Pancreas (tissue), 10 donors: ENCODE data around the gene ASIP. TPM values are rescaled to one million over a fixed set of nuclear protein-coding genes. Genes with fewer than 3 reads are reported as not detected.
A peak's percentile ranks its signal among the peaks of the same experiment; 100 is the strongest.
"Not testable (repeated sequence)": the region's sequence is repeated elsewhere in the genome, so short reads cannot be mapped to it uniquely, and the experiment has no call there.

ENCODE experiments used
- ATAC-seq, 4 donors: fragments of 200-7000 bp; cut with Tn5 transposase; one replicate each; pipeline versions ENCODE4 v1.8.0 to v1.9.1; 2020; ENCODE audit warnings: mild to moderate bottlenecking in 4 of 4, moderate library complexity in 4 of 4
- DNase-seq, 6 donors: peaks; one replicate each; pipeline ENCODE4 v3.0.0-alpha.2; 2020
- FAIRE-seq: peaks from 2 replicates; lab custom pipeline; 2012; peaks lifted over from hg19 to GRCh38; lab: Jason Lieb, UNC
- H3K27ac ChIP-seq, 4 donors: fragments of 200-600 bp; sonication (generic); 1 replicate in 3 of 4; 2 replicates in 1 of 4; pipeline versions ENCODE4 v1.5.0 to v1.8.0; 2020
- H3K27me3 ChIP-seq, 4 donors: fragments of 200-600 bp; one replicate each; pipeline ENCODE4 v1.8.0; 2021
- H3K36me3 ChIP-seq, 3 donors: fragments of 200-600 bp; sonication (generic) in 1 of 3; one replicate each; pipeline versions ENCODE4 v1.5.0 to v1.8.0; 2020 to 2021
- H3K4me1 ChIP-seq, 3 donors: fragments of 200-600 bp; one replicate each; pipeline ENCODE4 v1.8.0; 2021
- H3K4me3 ChIP-seq, 4 donors: fragments of 200-600 bp; sonication (generic) in 2 of 4; one replicate each; pipeline versions ENCODE4 v1.5.0 to v1.8.0; 2020 to 2021
- H3K9me3 ChIP-seq, 4 donors: fragments of 200-600 bp; one replicate each; pipeline ENCODE4 v1.8.0; 2021
- WGBS, 2 donors: extraction: QIAGEN DNeasy Blood & Tissue Kit; methylation state at CpG; one replicate each; pipeline ENCODE4 v1.1.7; 2013; 5-methylcytosine and 5-hydroxymethylcytosine counted together
- intact Hi-C, 3 donors: fragments of 100-400 bp; cut with DNase I; formaldehyde crosslinking; loops; one replicate each; pipeline versions ENCODE4 v1.11.1 to v1.14.2; 2022
- polyA plus RNA-seq, 2 donors: library from polyadenylated mRNA; stranded (reverse); fragments of 200-250 nt; gene quantifications; one replicate each; pipeline ENCODE4 v1.2.3, GENCODE V29; 2013
- total RNA-seq, 6 donors: library from RNA; stranded (reverse); fragmentation: NEBNext Ultra II Directional in 4 of 6; extraction: Animal tissue kit (Norgen Biotek cat#: 25700) in 4 of 6; gene quantifications; one replicate each; pipeline versions ENCODE4 v1.2.1 to v1.2.4, GENCODE V29; 2021 to 2023
- TF ChIP-seq, protein P1 (sequence below), 4 donors: fragments of 200-600 bp; sonication (generic) in 3 of 4; IDR thresholded peaks; one replicate each; pipeline versions ENCODE4 v1.5.0 to v1.8.0; 2021; ENCODE audit warnings: antibody characterized with exemption in 4 of 4
- donor health status: healthy with polysubstance abuse.
- donor health status: DM: no; HTN: no; CAD: no; lungs with moderate emphysema.
- donor health status: DM: no; HTN: no; CAD: no.
- donor health status: control.
- donor health status: control.
- donor health status: Bipolar disorder and iron deficiency.
- donor health status: DM: yes; HTN: yes; CAD: no.
- donor health status: DM: no; HTN: no; CAD: no.
- donor health status: DM: no; HTN: no; CAD: no.
- donor health status: DM: yes; HTN: yes; CAD: no.

ASIP gene
- total and polyA plus RNA-seq, 8 donors = not detected

- Histone ChIP-seq H3K4me3 (peak overlapping the region; percentile 21 to 46 (median 30)), H3K9me3 (peaks cover 0 to 4% (median 0%) of the 10 kb centered on the region in 4 donors), H3K36me3 (no peaks in the 10 kb centered on the region), H3K4me1 (peaks cover 0 to 5% (median 0%) of the 10 kb centered on the region in 3 donors), H3K27ac (peak overlapping the region in 2 of 4 donors; percentile 32 to 53), H3K27me3 (no peaks in the 10 kb centered on the region)
- intact Hi-C loops = no loop called here
- ATAC-seq = no peak
- FAIRE-seq = no peak
- no peak for DNase-seq
- TF ChIP-seq, protein P1, sequence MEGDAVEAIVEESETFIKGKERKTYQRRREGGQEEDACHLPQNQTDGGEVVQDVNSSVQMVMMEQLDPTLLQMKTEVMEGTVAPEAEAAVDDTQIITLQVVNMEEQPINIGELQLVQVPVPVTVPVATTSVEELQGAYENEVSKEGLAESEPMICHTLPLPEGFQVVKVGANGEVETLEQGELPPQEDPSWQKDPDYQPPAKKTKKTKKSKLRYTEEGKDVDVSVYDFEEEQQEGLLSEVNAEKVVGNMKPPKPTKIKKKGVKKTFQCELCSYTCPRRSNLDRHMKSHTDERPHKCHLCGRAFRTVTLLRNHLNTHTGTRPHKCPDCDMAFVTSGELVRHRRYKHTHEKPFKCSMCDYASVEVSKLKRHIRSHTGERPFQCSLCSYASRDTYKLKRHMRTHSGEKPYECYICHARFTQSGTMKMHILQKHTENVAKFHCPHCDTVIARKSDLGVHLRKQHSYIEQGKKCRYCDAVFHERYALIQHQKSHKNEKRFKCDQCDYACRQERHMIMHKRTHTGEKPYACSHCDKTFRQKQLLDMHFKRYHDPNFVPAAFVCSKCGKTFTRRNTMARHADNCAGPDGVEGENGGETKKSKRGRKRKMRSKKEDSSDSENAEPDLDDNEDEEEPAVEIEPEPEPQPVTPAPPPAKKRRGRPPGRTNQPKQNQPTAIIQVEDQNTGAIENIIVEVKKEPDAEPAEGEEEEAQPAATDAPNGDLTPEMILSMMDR (IDR thresholded peaks at IDR 0.05) = no peak
- 9 to 10% methylated on average over 2 of the region's 2 CpGs for WGBS, 2 donors
Observed at GRCh38 chr20:34216382-34216742, 24.9 kb upstream of the ASIP start.

DNA sequence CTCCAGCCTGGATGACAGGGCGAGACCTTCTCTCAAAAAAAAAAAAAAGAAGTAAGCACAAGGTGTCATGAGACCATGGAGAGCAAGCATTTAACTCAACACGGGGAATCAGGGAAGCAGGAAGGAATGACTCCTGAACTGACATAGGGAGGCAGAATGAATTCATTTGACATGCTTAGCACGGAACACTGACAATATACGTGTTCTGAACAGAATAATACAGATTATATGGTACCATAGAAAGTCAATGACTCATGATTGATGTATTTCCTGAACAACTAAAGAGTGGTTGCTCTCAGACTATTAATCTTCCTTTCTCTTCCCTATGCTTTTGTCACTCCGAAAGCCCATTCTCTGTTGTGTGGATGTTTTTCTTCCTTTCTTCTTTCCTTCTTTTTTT lies 20.7 kb upstream of the ASIP start:
- Histone ChIP-seq H3K4me1 (peaks cover 0 to 4% (median 0%) of the 10 kb centered on the region in 3 donors), H3K27ac (no peak overlapping the region), H3K36me3 (no peaks in the 10 kb centered on the region), H3K4me3 (no peak overlapping the region), H3K27me3 (no peaks in the 10 kb centered on the region), H3K9me3 (no peaks in the 10 kb centered on the region)
- DNase-seq (no peak), FAIRE-seq (no peak), ATAC-seq (no peak)
- intact Hi-C loops = no loop called here
- 75 to 81% methylated on average over 5 of the region's 5 CpGs for WGBS, 2 donors
- TF ChIP-seq, protein P1 (IDR thresholded peaks at IDR 0.05) = no peak

DNA sequence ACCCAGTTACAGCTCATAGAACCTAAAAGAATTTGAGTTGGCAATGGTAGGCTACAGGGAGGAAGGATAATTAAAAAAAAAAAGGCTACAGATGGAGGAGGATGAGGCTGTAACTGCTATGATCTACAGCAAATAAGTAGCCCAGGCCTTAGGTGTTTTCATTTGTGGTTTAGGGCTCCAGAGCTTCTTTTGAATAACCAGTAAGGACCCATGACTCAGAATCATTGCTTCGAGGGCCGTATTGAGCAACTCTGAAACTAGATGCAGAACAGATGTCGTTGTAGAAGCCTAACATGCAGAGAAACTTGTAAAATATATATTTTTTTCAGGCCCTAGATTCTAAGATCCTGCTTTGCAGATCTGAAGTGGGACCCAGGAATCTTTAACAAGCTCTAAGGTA lies 19.0 kb upstream of the ASIP start:
- Histone ChIP-seq H3K4me1 (no peaks in the 10 kb centered on the region), H3K27ac (no peak overlapping the region), H3K9me3 (no peaks in the 10 kb centered on the region), H3K4me3 (no peak overlapping the region), H3K27me3 (no peaks in the 10 kb centered on the region), H3K36me3 (no peaks in the 10 kb centered on the region)
- peak in 2 of 4 donors; percentile 40 to 55 for ATAC-seq
- TF ChIP-seq, protein P1 (IDR thresholded peaks at IDR 0.05) = no peak
- intact Hi-C loops = no loop called here
- FAIRE-seq = no peak
- DNase-seq = no peak
- 81 to 84% methylated on average over 3 of the region's 3 CpGs for WGBS, 2 donors

DNA sequence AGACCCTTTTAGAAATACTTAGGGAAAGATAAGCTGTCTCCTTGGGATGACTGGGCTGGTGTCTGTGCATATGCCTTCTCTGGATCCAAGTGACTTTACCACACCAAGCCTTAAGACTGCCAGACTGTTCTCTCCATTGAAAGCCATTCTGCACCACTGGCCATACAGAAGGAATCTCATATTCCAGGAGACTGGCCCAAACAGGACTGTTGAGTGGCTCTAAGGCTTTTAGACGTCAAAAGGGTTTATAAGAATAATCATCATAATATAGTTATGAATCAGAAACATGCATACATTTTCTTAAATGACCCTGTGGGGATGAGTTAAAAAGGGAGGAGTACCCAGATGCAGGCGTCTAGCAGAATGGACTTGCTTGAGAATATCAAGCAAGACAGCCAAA lies 17.0 kb upstream of the ASIP start:
- H3K27ac ChIP-seq, intact Hi-C loops, DNase-seq, H3K36me3 ChIP-seq, H3K9me3 ChIP-seq, ATAC-seq, H3K4me1 ChIP-seq, FAIRE-seq, H3K27me3 ChIP-seq, H3K4me3 ChIP-seq: not testable (repeated sequence)
- 76 to 92% methylated on average over 1 of the region's 2 CpGs for WGBS, 2 donors

GRCh38 chr20:34231634-34232033 lies 9.6 kb upstream of the ASIP start:
- DNase-seq = no peak
- H3K4me1 ChIP-seq = no peaks in the 10 kb centered on the region
- no peak for ATAC-seq
- H3K27ac ChIP-seq = no peak overlapping the region
- no peak for FAIRE-seq
- TF ChIP-seq, protein P1 (IDR thresholded peaks at IDR 0.05) = no peak
- no peaks in the 10 kb centered on the region for H3K27me3 ChIP-seq
- no peaks in the 10 kb centered on the region for H3K9me3 ChIP-seq
- H3K36me3 ChIP-seq = no peaks in the 10 kb centered on the region
- H3K4me3 ChIP-seq = no peak overlapping the region
- intact Hi-C loops = no loop called here
